IPS DF 6.9 (cell line): ENCODE measurements around the gene HCAR2.
"Not testable (repeated sequence)": the region's sequence is repeated elsewhere in the genome, so short reads cannot be mapped to it uniquely, and the experiment has no call there.

Experiments
- DNase-seq: peaks from one replicate; pipeline ENCODE4 v3.0.0-alpha.2; 2013; ENCODE audit warnings: low read depth, low spot score
- H3K27ac ChIP-seq: one replicate; pipeline ENCODE4 v1.5.1; 2013; ENCODE audit warnings: low read length, control low read depth
- H3K27me3 ChIP-seq: 2 replicates; pipeline ENCODE4 v1.6.1; 2013; ENCODE audit warnings: mild to moderate bottlenecking, low read length; ENCODE audit not compliant: control insufficient read depth, insufficient read depth
- H3K36me3 ChIP-seq: 2 replicates; pipeline ENCODE4 v1.6.1; 2013; ENCODE audit warnings: low read length; ENCODE audit not compliant: control insufficient read depth, insufficient read depth
- H3K4me1 ChIP-seq: 2 replicates; pipeline ENCODE4 v1.6.1; 2013; ENCODE audit warnings: low read length; ENCODE audit not compliant: control insufficient read depth, insufficient read depth
- H3K4me3 ChIP-seq: 2 replicates; pipeline ENCODE4 v1.5.1; 2013; ENCODE audit warnings: mild to moderate bottlenecking, low read length
- H3K9me3 ChIP-seq: 2 replicates; pipeline ENCODE4 v1.6.1; 2013; ENCODE audit warnings: low read length, inconsistent platforms; ENCODE audit not compliant: control insufficient read depth, insufficient read depth
- WGBS: extraction: QIAGEN DNeasy Blood & Tissue Kit; methylation state at CpG from one replicate; pipeline ENCODE4 v1.1.7; 2013; ENCODE audit warnings: mixed read lengths, missing lambda C conversion rate; ENCODE audit not compliant: insufficient read length, insufficient coverage; 5-methylcytosine and 5-hydroxymethylcytosine counted together

Gene HCAR2

GRCh38 chr12:122702890-122703611 lies at the start of gene HCAR2:
TSS of gene HCAR2 (minus strand) at chr12:122703357. CDS start at chr12:122703283, 74 bp downstream.
- not testable (repeated sequence) for H3K27me3 ChIP-seq, DNase-seq, H3K4me3 ChIP-seq, H3K36me3 ChIP-seq, H3K27ac ChIP-seq, H3K9me3 ChIP-seq, H3K4me1 ChIP-seq
- WGBS = no CpG with 5 or more reads among the region's 22 CpGs

GRCh38 chr12:122752464-122753318 lies 49.5 kb upstream of the HCAR2 start, which contains the start of gene DENR:
TSS of gene DENR (plus strand) at chr12:122752824. CDS start at chr12:122753702, 878 bp downstream.
- peaks cover 6% of the 10 kb centered on the region; the same call in 1 of the 2 replicates for H3K36me3 ChIP-seq
- H3K4me3 ChIP-seq = peak within 1 kb of the TSS; percentile 74
- no peaks in the 10 kb centered on the region for H3K27me3 ChIP-seq
- no CpG with 5 or more reads among the region's 73 CpGs for WGBS
- no peaks in the 10 kb centered on the region for H3K9me3 ChIP-seq
- H3K4me1 ChIP-seq = no peaks in the 10 kb centered on the region
- no peak within 1 kb of the TSS for H3K27ac ChIP-seq
- DNase-seq = peak; percentile 98

- not testable (repeated sequence) for H3K27ac ChIP-seq, H3K4me1 ChIP-seq, H3K27me3 ChIP-seq, H3K9me3 ChIP-seq, DNase-seq, H3K36me3 ChIP-seq, H3K4me3 ChIP-seq
- no CpG with 5 or more reads among the region's 17 CpGs for WGBS
Measured at GRCh38 chr12:122750781-122751515, 47.8 kb upstream of the HCAR2 start.

- H3K4me3 ChIP-seq = no peak overlapping the region
- H3K27ac ChIP-seq = no peak overlapping the region
- H3K4me1 ChIP-seq = no peaks in the 10 kb centered on the region
- H3K9me3 ChIP-seq = no peaks in the 10 kb centered on the region
- H3K27me3 ChIP-seq = no peaks in the 10 kb centered on the region
- H3K36me3 ChIP-seq = peaks cover 3% of the 10 kb centered on the region; the same call in 1 of the 2 replicates
- WGBS = no CpG with 5 or more reads among the region's 6 CpGs
- DNase-seq = no peak
Measured at GRCh38 chr12:122749569-122750332, 46.6 kb upstream of the HCAR2 start.

GRCh38 chr12:122747224-122748135 lies 44.3 kb upstream of the HCAR2 start:
- WGBS = 100% methylated on average over 2 of the region's 9 CpGs
- no peaks in the 10 kb centered on the region; the same call in 1 of the 2 replicates for H3K4me1 ChIP-seq
- no peak for DNase-seq
- no peak overlapping the region for H3K4me3 ChIP-seq
- H3K27ac ChIP-seq = no peak overlapping the region
- H3K9me3 ChIP-seq = no peaks in the 10 kb centered on the region
- no peaks in the 10 kb centered on the region for H3K27me3 ChIP-seq
- no peaks in the 10 kb centered on the region for H3K36me3 ChIP-seq

DNA sequence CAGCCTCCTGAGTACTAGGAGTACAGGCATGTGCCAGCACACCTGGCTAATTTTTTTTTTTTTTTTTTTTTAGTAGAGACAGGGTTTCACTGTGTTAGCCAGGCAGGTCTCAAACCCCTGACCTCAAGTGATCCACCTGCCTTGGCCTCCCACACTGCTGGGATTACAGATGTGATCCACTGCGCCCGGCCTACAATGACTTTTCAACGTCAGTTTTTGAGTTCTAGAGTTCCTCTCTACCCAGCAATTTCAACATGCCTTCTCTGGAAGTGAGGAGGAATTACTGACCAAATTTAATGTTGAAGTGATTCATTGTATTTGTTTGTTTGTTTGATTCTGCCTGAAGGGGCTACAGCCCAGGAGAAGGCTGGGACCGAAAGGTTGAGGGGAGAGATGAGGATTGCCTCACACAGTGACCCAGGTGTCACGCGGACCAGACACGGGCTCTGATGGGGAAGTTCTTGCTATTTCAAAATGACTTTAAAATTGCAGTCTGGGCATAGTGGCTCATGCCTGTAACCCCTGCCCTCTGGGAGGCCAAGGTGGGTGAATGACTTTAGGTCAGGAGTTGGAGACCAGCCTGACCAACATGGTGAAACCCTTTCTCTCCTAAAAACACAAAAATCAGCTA lies 40.9 kb upstream of the HCAR2 start:
- no CpG with 5 or more reads among the region's 7 CpGs for WGBS
- no peaks in the 10 kb centered on the region; the same call in 1 of the 2 replicates for H3K4me1 ChIP-seq
- no peak overlapping the region for H3K27ac ChIP-seq
- no peak for DNase-seq
- H3K9me3 ChIP-seq = no peaks in the 10 kb centered on the region
- H3K27me3 ChIP-seq = no peaks in the 10 kb centered on the region
- no peak overlapping the region for H3K4me3 ChIP-seq
- H3K36me3 ChIP-seq = no peaks in the 10 kb centered on the region

DNA sequence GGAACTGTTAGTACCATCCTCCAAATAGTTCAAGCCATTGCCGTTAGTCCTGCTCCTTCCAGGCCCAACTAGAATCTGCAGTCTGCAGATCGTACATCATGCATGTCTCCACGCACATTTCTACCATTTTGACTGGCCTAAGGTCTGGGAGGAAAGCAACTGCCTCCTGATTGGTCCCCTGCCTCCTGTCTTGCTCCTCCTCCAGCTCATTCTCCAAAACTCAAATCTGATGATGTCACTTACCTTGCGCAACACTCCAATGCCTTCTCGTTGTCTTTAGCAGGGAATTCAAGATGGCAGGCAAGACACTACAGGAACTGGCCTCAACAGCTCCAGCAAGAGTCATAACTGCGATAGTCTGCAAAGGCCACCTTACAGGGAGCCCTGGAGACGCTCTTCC lies 37.2 kb upstream of the HCAR2 start:
- no peaks in the 10 kb centered on the region; the same call in 1 of the 2 replicates for H3K4me1 ChIP-seq
- WGBS = no CpG with 5 or more reads among the region's 7 CpGs

GRCh38 chr12:122738571-122738970 lies 35.4 kb upstream of the HCAR2 start:
- Histone ChIP-seq H3K27me3 (no peaks in the 10 kb centered on the region), H3K27ac (no peak overlapping the region), H3K36me3 (no peaks in the 10 kb centered on the region), H3K4me3 (no peak overlapping the region), H3K9me3 (no peaks in the 10 kb centered on the region), H3K4me1 (no peaks in the 10 kb centered on the region; the same call in 1 of the 2 replicates)
- DNase-seq = no peak
- WGBS = no CpG with 5 or more reads among the region's 7 CpGs

More for the DNA sequence above, 37.2 kb upstream of the HCAR2 start:
- Histone ChIP-seq H3K36me3 (no peaks in the 10 kb centered on the region), H3K27ac (no peak overlapping the region), H3K9me3 (no peaks in the 10 kb centered on the region), H3K27me3 (no peaks in the 10 kb centered on the region), H3K4me3 (no peak overlapping the region)
- DNase-seq = no peak

GRCh38 chr12:122732611-122733010 lies 29.5 kb upstream of the HCAR2 start:
- WGBS = 100% methylated on average over 2 of the region's 4 CpGs
- H3K9me3 ChIP-seq = no peaks in the 10 kb centered on the region

More at GRCh38 chr12:122732611-122733010, 29.5 kb upstream of the HCAR2 start:
- Histone ChIP-seq H3K36me3 (no peaks in the 10 kb centered on the region), H3K27me3 (no peaks in the 10 kb centered on the region), H3K27ac (no peak overlapping the region), H3K4me3 (no peak overlapping the region), H3K4me1 (no peaks in the 10 kb centered on the region)
- no peak for DNase-seq
